Stimulated activated CD8-positive, alpha-beta memory T cell treated with anti-CD3 and anti-CD28 coated beads, Interleukin-12 subunit alpha, Interleukin-12 subunit beta, amount 100 ng/mL, for 24 hours (primary cell): ENCODE results near the gene ADAT2.
"Not testable (repeated sequence)": the region's sequence is repeated elsewhere in the genome, so short reads cannot be mapped to it uniquely, and the experiment has no call there.

Experiments used
- DNase-seq: peaks from one replicate; pipeline ENCODE4 v3.0.0-alpha.2; 2020; ENCODE audit errors: extremely low read depth

Gene ADAT2

DNA sequence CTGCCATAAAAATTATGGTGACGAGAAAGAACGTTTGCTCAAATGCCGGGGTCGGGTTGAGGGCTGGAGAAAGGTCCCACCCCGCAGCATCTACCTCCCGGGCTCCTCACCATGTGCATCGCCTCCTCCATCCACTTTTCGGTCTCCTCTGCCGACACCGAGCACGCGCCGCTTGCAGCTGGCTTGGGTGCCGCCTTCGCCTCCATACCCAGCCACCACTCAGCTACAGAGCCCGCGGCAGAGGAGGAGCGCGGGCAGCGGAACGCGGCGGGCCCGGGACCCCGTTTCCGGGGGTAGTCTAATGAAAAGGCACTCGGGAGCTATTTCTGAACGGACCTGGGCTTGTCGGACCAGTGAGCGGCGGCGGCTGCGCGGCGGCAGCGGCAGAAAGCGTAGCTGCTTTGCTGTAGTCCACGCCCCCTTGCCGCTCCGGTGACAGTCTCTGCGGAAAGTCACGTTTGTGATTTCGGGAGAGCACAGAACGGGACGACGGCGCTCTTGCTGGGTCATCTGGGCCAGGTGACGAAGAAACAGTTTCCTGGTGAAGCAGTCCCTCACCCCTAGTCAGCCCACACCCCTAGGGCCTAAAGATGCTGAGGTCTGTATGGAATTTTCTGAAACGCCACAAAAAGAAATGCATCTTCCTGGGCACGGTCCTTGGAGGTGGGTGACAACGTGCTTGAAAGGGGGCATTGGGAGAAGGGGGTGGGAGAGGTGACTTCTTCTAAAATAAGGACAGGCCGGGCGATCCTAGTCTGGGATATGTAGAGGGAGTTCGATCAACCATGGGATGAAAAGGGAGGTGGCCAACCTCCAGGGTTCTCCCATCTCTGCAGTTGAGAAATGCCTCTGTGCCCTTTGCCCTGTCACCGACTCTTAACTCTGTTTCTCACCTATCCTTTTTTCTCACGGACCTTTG, at the start of gene ADAT2, which contains the start of gene PEX3:
Gene ADAT2 (minus strand): TSS at position 243 of the 919 bp plus-strand sequence. CDS start 37 bp downstream, at position 206.
Gene PEX3 (plus strand): TSS at position 353 of the 919 bp plus-strand sequence. CDS start 238 bp downstream, at position 591.
- DNase-seq, result peak; percentile 77

DNA sequence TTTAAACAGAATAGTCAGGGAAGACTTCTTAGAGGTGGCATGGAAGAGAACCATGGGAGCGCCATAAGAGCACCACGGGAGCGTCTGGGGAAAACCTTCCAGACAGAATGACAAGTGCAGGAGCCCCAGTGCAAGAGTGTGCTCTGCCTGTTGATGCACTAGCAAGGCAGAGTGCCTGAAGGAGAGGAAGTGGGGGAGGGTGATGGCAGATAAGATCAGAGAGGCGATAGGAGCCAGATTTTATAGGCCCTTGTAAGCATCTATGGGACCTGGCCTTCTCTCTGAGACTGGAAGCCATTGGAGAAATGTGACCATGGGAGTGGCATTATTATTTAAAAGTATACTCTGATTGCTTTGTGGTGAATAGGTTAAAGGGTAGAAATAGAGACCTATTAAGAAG, 47.9 kb upstream of the ADAT2 start:
- DNase-seq, result no peak

DNA sequence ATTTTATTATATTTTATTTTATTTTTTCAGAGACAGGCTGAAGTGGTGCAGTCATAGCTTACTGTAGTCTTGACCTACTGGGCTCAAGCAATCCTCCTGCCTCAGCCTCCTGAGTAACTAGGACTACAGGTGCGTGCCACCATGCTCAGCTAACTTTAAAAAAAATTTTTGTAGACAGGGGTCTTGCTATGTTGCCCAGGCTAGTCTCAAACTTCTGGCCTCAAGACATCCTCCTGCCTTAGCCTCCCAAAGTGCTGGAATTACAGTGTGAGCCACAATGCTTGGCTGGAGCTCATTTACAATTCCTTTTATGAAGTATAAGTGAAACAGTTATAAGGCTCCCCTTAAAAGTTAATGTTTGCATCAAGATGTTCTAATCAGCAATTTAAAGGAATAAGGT, 46.5 kb upstream of the ADAT2 start:
- DNase-seq, result no peak

DNA sequence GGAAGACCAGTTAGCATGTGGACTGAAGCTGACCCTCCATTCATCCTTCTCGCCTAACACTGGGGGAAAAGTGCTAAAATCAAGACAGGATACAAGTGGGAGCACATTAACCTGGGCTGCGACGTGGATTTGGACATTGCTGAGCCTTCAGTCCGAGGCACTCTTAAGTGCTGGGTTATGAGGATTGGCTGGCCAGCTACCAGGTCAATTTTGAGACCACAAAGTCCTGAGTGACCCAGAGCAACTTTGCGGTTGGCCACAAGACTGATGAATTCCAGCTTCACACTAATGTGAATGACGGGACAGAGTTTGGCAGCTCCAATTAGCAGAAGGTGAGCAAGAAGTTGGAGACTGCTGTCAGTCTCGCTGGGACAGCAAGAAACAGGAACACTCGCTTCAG, 40.3 kb upstream of the ADAT2 start:
- no peak for DNase-seq

DNA sequence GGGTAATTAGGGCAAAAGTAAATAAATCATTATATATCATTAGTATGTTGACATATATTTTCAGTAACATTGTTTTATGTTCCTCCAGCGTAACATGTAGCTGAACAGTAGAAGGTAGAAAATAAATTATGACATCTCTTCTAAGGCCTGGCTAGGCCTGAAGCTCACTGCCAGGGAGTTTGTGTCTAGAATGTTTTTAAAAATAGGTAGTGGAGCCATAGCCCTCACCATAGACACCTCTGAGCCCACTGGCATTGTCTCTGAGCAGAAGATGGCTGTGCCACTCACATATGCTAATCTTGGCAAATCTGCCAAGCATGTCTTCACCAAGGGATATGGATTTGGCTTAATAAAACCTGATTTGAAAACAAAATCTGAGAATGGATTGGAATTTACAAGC, 39.7 kb upstream of the ADAT2 start:
- DNase-seq, result no peak

DNA sequence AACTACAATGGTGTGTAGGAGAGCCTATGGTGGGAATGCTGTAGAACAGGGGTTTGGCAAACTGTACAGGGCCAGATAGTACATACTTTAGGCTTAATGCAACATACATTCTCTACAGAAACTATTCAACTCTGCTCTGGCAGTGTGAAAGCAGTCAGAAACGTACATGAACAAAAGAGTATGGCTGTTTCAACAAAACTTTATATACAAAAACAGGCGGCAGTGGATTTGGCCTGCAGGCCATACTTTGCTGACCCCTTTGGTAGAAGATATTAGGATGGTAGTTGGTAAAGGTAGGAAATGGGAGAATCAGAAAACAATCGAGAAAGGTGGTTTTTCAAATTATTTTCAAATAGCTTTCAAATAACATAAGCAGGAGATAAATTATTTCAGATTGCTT, 36.3 kb upstream of the ADAT2 start:
- DNase-seq, result no peak

DNA sequence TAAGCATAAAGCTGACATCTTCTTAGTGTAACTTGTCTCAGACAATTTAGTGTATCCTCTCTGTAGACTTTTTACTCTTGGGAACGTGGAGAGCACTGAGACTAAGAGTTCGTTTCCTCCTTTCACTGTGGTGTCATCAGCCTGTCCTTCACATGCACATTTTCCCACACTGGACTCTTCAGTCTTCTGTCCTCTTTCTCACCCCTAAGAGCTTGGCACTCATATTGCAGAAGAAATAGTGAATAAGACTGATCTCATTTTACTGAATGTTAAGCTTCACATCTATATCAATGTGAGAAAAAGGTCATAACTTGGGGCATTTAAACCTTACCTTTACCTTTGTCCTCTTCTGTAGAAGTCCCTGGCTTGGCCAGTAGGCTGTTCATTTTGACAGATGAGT, 35.5 kb upstream of the ADAT2 start:
- DNase-seq, result no peak

DNA sequence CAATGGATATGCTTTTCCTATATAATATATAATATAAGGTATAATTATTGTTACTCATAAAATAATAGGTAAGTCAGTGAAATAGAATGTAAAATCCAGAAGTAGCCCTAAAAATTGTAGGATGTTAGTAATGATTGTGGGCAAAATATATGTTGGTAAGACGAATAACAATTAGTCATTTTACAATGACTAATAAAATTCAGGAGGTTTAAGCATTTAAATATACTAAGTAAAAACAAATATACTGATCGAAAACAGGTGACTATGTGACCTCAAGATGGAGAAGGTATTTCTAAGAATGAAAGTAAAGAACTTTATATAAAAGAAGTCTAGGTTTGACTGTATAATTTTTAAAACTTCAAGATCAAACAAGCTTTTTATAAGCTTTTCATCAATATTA, 32.1 kb upstream of the ADAT2 start:
- DNase-seq, result no peak

DNA sequence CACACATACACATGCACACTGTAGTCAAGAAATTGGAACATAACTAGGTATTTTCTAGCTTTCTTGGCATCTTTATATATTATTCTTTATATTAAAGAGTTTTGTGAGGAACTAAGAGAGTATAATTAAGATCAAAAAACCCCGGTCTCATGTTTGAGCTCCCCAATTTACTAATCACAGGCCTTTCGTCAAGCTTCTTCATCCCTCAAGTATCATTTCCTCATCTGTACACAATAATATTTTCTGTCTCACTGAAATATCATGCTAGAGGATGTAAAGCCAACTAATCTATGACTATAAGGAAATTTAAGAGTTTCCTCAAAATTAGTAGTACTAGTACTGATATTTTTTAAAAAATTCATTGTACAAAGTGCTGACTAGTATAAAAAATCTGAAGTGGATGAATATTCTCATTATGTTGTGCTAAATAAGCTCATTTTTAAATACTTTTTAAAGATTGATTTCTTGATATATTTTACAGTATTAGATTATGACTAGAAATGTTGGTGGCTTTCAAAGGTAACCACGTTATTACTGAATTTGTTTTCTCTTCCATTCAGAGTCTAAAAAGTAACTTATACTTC, 28.1 kb upstream of the ADAT2 start:
- no peak for DNase-seq

DNA sequence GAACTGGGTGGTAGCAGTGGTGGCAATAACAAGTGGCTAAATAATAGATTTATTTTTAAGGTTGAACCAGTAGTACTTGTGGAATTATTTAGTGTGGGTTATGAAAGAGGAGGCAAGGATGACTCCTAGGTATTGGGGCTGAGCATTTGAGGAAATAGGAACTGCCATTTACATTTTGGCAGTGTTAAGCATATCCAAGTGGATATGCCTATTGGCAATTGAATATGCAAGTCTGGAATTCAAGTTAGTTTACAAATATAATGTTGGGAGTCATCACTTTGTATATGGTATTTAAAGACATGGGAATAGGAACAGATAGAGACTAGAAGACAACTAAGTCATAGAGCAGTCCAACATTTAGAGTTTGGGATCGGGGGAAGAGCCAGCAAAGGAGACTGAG, 26.1 kb upstream of the ADAT2 start:
- DNase-seq, result no peak

DNA sequence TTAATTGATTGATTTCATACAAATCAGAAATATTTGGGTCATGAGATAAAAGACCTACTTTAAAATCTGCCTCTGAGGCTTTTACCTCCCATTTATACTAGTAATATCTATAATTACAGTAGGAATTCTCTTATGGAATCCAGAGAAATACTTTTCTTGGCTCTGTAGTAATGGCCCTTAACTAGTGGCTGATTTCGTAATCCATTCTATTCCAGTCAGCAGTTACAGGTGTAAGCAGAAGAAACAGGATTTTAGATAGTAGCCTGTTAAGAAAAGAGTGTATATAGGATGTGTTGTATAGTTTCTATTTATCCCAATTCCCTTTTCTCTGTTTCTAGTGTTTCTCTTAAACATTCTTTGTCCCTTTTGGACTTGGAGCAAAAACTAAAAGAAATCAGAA, 21.3 kb upstream of the ADAT2 start:
- DNase-seq, result no peak

DNA sequence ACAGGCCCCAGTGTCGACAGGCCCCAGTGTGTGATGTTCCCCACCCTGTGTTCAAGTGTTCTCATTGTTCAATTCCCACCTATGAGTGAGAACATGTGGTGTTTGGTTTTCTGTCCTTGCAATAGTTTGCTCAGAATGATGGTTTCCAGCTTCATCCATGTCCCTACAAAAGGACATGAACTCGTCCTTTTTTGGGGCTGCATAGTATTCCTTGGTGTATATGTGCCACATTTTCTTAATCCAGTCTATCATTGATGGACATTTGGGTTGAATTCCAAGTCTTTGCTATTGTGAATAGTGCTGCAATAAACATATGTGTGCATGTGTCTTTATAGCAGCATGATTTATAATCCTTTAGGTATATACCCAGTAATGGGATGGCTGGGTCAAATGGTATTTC, 18.3 kb upstream of the ADAT2 start:
- DNase-seq, result not testable (repeated sequence)

DNA sequence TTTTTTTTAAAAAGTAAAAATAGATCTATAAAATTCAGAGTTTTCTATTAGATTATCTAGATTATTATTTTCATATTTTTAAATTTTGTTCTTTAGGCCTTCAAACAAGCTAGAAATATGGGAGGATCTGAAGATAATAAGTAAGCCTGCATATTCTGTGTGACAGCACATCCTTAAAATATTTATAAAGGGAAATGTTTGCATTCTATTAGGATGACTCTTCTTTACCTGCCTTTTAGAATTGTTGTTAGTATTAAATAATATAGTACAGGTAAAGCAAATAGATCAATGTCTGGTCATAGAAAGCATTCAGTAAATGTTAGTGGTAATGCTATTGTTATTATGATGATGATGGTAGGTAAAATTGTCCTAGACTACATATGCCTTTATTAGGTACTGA, 17.5 kb upstream of the ADAT2 start:
- no peak for DNase-seq

DNA sequence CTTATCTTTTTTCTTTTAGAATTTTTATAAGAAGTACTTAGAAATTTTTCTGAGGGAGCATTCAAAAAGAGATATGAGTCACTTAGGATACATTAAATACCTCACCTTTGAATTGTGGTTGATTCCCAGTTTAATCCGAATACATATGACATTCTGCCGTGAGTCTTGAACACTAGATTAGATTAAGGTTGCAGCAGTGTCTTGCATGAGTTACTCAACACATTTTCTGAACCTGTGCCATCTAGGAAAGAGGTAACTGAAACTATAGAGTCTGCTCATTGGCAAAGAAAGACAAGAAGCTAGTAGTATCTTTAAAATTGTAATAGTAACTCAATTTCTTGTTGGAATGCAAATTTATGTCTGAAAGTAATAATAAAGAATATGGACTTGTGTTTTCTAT, 15.1 kb upstream of the ADAT2 start:
- no peak for DNase-seq

DNA sequence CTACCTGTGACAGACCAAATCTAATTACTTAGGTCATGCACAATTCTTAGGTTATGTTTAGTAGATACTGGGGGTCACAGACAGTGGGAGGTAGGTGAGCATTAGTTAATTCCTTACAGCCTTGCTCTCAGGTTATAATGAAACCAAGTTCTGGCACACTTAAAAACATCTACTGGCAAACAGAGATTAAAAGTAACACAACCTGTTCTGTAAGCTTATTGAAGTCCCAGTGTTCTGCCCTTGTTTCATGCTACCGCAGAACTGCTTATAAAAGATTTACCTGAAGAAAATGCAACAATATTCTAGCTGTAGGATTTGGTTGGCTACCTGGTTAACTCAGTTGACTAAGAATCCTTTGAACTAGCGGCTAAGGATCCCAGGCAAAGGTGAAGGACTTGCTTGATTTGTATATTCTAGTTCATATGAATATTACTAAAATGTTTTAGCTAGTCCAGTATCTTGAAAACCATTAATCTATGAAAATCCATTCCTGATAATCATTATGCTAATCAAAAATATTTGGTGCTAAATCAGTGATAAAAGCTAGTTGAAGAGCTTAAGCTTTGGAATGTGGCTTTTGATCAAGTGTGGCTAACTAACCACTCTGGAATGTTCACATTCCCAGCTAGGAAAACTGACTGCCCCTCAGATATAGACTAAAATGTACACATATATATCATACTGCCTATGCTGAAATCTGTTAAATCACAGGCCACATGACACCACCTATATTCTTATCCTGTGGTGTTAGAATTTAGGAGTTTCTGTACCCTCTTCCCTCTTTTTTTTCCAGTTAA, 7.3 kb upstream of the ADAT2 start:
- DNase-seq, result no peak

DNA sequence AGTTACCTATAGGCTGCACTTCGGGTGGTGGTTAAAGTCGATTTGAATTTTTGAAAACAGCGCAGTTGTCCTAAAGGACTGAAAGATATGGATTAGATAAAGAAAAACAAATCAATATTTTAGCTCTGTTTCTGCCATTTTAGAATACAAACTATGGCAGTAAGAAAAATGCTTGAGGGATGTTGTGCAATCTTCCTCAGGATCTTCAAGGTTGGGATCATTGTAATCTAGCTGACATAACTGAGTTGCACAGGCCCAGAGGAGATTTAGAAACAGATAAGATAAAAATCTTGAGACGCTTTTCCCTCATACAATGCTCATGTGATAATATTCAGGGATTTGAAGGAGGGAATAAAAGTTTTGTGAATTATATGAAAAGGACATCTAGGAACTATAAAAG, 1.0 kb upstream of the ADAT2 start:
- DNase-seq, result no peak

DNA sequence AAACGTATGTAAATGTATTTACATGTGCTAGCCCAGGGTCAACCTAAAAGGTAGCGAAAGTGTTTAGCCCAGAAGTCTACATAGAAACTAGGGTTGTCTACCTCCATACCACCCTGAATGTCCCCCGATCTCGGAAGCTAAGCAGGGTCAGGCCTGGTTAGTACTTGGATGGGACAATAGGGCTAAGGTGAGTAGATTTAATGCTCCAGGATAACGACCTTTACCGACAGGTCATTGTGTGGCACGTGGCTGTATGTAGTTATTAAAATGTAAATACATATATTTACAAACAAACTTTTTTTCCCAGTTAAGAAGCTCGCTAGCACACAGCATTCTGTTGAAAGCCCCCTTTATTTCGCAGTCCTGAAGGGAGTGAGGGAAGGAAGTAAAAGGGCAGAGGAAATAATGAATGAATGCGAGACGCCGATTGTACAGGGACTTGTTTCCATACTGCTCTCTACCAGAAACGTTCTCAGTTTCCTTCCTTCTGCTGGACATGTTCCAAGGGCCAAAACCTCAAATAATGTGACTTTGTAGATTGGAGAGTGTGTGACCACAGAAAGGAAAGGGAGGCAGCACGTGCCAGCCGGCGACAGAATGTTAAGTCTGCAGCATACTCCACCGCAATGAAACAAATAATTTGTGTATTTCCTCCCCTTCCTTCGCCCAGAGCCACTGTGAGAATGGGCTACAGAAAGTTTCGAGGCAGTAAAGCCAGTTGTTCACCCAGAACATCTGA, 612 bp downstream of the ADAT2 start:
- DNase-seq, result no peak

DNA sequence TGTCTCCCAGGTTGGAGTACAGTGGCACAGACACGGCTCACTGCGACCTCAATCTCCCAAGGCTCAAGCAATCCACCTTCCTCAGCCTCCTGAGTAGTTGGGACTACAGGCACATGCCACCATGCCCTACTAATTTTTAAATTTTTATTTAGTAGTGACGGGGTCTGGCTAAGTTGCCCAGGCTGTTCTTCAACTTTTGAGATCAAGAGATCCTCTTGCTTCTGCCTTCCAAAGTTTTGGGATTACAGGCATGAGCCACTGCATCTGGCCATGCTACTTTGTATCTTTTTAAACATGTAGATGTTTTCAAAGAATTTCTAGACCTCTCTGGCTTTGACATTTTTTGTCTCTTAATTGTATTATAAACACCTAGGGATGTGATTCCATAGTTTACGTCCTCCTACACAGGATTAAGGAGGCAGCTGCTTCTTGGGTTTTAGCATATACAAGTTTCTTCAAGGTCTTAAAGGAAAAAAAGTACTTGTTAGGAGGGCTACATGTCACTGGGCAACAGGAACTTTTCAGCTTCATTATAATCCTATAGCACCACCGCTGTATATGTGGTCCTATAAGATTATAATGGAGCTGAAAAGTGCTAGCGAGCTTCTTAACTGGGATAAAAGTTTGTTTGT, 1.3 kb downstream of the ADAT2 start:
- no peak for DNase-seq

DNA sequence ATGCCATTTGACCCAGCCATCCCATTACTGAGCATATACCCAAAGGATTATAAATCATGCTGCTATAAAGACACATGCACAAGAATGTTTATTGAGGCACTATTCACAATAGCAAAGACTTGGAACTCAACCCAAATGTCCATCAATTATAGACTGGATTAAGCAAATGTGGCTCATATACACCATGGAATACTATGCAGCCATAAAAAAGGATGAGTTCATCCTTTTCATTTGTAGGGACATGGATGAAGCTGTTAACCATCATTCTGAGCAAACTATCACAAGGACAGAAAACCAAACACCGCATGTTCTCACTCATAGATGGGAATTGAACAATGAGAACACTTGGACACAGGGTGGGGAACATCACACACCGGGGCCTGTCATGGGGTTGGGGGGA, 2.6 kb downstream of the ADAT2 start:
- not testable (repeated sequence) for DNase-seq

DNA sequence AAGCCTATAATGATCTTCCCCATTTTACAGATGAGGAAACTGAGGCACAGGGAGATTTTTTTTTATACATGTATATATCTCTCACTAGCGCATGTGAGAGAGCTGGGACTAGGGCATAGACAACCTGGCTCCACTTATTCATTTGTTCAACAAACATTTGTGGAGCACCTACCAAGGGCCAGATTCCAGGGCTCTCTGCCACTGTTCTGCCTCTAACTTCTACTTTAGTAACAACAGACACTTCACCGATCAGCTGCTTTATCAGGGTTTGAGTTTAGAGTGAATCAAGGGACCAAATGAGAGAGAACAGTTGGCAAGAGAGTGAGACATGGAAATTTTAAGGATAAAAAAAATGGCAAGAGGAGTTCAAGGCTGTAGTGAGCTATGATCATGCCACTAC, 7.4 kb downstream of the ADAT2 start:
- no peak for DNase-seq
